ENCODE results near the gene ETFA.
"Not testable (repeated sequence)": the region's sequence is repeated elsewhere in the genome, so short reads cannot be mapped to it uniquely, and the experiment has no call there.

ETFA gene

DNA sequence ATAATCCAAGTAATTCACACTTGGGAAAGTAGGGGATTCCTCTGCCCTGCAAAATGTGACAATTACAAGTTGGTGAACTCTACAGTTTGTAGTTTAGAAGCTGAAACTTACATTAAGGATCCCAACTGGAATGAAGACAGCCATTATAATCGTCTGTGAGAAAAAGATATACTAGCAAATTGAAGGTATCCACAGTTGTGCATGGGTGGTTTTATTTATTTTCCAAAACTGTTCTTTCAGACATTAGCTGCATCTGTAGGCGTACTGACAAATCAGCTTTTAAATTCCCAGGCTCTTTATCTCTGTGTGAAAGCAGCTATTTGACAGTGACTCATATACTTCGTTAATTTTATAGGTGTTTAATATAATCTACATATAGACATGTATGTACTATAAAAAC, 12.8 kb upstream of the ETFA start:
- DNase-seq (ENCODE audit: low spot score): no peak

GRCh38 chr15:76321602-76322001, 10.3 kb upstream of the ETFA start:
- DNase-seq (ENCODE audit: low spot score): no peak

- DNase-seq (ENCODE audit: low spot score): no peak
These were observed 9.9 kb upstream of the ETFA start for GRCh38 chr15:76321171-76321570.

- no peak for DNase-seq (ENCODE audit: low spot score)
These were observed 8.7 kb upstream of the ETFA start for GRCh38 chr15:76320012-76320411.

GRCh38 chr15:76313731-76314130, 2.5 kb upstream of the ETFA start:
- DNase-seq (ENCODE audit: low spot score): no peak

- DNase-seq (ENCODE audit: low spot score): not testable (repeated sequence)
These were observed 1.9 kb upstream of the ETFA start for GRCh38 chr15:76313175-76313567.

- no peak for DNase-seq (ENCODE audit: low spot score)
These were observed 1.4 kb upstream of the ETFA start for GRCh38 chr15:76312540-76313174.

GRCh38 chr15:76310475-76311099, 682 bp downstream of the ETFA start:
- DNase-seq (ENCODE audit: low spot score): no peak

DNA sequence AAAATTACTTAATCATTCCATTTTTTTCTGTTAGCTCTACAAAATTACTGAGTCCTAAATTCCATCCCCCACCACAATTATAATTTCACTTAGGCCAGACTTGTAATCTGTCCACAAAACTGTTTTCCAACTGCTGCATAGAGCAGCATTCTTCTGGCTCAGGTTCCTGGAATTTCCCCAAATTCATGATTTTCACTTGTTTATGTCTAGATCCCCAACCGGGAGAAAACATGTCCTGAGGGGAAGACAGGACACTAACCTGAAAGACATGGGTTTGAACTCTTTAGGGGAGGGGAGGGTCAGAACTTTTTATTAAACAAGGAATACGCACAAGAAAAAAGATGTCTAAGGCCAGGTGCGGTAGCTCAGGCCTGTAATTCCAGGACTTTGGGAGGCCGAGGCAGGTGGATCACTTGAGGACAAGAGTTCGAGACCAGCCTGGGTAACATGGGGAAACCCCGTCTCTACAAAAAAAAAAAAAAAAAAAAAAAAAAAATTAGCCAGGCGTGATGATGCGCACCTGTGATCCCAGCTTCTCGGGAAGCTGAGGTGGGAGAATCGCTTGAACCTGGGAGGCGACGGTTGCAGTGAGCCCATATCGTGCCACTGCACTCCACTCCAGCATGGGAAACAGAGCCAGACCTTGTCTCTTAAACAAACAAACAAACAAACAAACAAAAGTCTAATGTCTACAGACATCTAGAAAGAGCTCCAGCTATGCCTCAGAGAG, 1.5 kb downstream of the ETFA start:
- DNase-seq (ENCODE audit: low spot score): no peak

GRCh38 chr15:76303909-76304308, 7.4 kb downstream of the ETFA start:
- DNase-seq (ENCODE audit: low spot score): no peak

GRCh38 chr15:76299786-76300185, 11.5 kb downstream of the ETFA start:
- no peak for DNase-seq (ENCODE audit: low spot score)

- no peak for DNase-seq (ENCODE audit: low spot score)
These were observed 12.3 kb downstream of the ETFA start for GRCh38 chr15:76298986-76299385.

GRCh38 chr15:76297951-76298350, 13.3 kb downstream of the ETFA start:
- not testable (repeated sequence) for DNase-seq (ENCODE audit: low spot score)

DNA sequence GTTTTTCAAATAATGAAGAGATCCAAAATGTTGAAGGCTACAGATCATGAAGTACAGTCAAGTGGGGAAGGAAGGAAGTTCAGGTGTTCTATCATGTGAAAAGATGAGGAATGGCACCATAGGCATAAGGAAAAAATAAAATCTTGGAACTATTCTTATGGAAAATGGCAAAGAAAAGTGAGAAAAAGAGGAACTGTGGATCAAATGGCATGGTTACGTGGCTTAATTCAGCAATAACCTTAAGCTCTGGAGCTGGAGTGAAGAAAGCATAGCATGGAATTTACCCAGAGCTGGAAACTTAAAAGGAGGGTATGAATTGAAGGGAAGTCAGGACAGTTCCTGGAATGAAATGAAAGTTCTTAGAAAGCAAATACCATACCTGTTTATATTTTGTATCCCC, 14.4 kb downstream of the ETFA start:
- no peak for DNase-seq (ENCODE audit: low spot score)

DNA sequence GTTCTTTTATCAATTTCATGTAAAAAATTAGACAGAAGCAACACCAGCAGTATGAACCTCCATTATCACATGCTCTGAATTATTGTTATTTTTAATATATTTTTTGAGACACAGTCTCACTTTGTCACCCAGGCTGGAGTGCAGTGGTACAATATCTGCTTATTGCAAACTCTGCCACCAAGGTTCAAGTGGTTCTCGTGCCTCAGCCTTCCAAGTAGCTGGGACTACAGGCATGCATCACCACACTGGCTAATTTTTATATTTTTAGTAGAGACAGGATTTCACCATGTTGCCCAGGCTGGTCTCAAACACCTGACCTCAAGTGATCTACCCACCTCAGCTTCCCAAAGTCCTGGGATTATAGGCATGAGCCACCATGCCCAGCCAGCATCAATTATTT, 16.8 kb downstream of the ETFA start:
- not testable (repeated sequence) for DNase-seq (ENCODE audit: low spot score)

- no peak for DNase-seq (ENCODE audit: low spot score)
These were observed 17.9 kb downstream of the ETFA start for GRCh38 chr15:76293361-76293760.

DNA sequence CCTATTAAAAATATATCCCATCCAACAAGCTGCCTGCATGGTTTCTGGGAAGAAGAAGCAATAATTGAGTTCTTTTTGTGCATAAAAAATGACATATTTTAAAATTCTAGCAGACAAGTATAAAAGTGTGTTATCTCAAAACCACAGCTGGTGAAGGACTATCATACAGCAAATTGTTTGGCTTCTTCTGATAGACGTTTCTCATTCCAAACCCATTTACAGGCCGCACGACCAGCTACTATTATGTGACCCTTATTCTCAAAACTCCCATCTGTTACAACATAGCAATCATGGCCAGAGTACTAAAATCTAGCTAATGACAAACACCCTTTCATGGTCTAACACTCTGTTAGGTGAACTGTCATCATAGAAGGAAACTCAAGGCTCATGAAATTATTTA, 21.7 kb downstream of the ETFA start:
- no peak for DNase-seq (ENCODE audit: low spot score)

DNA sequence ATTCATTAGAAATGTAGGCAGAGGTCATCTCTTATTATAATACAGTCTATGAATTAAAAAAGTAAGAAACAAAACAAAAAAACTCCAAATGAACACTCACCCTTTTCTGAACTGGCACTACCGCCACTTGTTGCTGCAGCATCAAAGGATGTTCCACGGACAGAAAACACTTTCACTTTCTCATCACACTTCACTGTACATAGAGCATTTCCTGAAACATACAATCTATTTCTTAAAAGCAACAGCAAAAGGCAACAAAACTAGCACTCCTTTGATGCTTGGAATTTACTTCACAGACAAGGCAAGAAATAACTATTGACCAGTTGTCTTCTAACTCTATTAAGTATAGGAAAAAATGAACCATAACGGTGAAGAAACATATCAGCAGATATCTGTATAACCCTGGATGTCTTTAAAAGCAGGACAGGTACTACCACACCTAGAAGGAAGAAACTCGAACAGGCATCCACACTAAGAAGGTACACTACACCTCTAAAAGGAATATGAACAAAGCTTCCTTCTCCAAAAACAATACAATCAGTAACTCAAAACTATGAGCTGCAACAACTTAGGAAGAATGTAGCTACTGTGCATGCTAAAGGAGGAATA, 24.9 kb downstream of the ETFA start:
- no peak for DNase-seq (ENCODE audit: low spot score)

DNA sequence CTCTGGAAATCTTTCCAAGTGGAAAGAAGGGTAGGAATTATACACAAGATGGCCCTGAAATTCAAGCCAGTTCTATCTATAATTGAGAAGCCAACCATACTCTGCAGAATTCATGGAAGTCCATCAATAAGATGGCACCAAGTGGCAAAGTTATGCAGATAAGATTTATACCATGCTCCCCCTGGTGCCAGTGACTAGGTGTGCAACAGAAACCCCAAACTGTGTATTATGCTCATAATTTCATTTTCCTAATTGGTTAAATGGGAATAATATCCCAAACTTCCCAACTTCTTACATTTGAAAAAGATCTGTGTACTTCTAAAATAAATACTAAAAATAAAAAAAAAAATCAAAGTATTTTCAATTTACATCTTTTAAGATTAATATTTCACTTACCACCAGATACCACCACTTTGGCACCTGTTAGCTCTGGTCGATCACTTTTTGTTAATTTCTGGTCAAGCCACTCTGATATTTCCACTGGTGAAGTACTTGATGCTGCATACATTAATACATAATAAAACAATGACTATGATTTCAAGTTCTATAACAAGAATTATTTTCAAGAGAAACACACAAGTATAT, 25.9 kb downstream of the ETFA start:
- no peak for DNase-seq (ENCODE audit: low spot score)

GRCh38 chr15:76282465-76282864, 28.8 kb downstream of the ETFA start:
- no peak for DNase-seq (ENCODE audit: low spot score)

- DNase-seq (ENCODE audit: low spot score): no peak
These were observed 32.6 kb downstream of the ETFA start for GRCh38 chr15:76278651-76279050.

- DNase-seq (ENCODE audit: low spot score): no peak
These were observed 36.4 kb downstream of the ETFA start for GRCh38 chr15:76274821-76275220.

GRCh38 chr15:76274226-76274625, 37.0 kb downstream of the ETFA start:
- no peak for DNase-seq (ENCODE audit: low spot score)

Data from ecto neural progenitor cell (in vitro differentiated cells).